Measurements from ENCODE around the gene KIF12. TPM values are rescaled to one million over a fixed set of nuclear protein-coding genes. Genes with fewer than 3 reads are reported as not detected.

KIF12 gene
- total and polyA plus RNA-seq, 2 of the 8 experiments (the other 6 are each of a cell fraction or from before 2014, with no cell fraction given), result 2.9 to 3.9 TPM

- Histone ChIP-seq H3K79me1 (ENCODE audit: low read depth, low read length) (no peaks in the 10 kb centered on the region), H3K9me3 (ENCODE audit: insufficient read depth in 2 of 2, low read depth in 1 of 2, low read length in 1 of 2) (no peaks in the 10 kb centered on the region), H2AFZ (ENCODE audit: low read length) (no peak overlapping the region), H3K4me3 (ENCODE audit: extremely low read depth in 1 of 4, insufficient read depth in 2 of 4, low read depth in 3 of 4, low read length in 4 of 4) (no peak overlapping the region), H3K23me2 (ENCODE audit: low read depth, low read length) (peaks cover 2% of the 10 kb centered on the region; the same call in 1 of the 2 replicates), H3K23ac (ENCODE audit: insufficient read length) (no peak overlapping the region), H4K8ac (ENCODE audit: extremely low read depth, insufficient read depth, low read length) (no peak overlapping the region), H2BK12ac (ENCODE audit: low read depth, low read length) (no peak overlapping the region), H4K91ac (replicated peaks; ENCODE audit: insufficient read length, low read length) (no peak overlapping the region), H2BK15ac (ENCODE audit: low read length) (no peak overlapping the region), H3K4me1 (replicated peaks in 1 of 4; ENCODE audit: control insufficient read depth in 3 of 4, insufficient read depth in 4 of 4, low read length in 3 of 4) (no peaks in the 10 kb centered on the region; a peak in 1 of 7 replicates), H3K27me3 (replicated peaks in 1 of 4; ENCODE audit: control insufficient read depth in 3 of 4, extremely low read depth in 1 of 4, insufficient read depth in 3 of 4, low read length in 3 of 4) (no peaks in the 10 kb centered on the region; a peak in 3 of 7 replicates), H4K5ac (ENCODE audit: insufficient read length, low read depth, low read length) (no peak overlapping the region), H2AK5ac (ENCODE audit: low read depth, low read length) (no peak overlapping the region), H3K4ac (replicated peaks; ENCODE audit: insufficient read length, low read depth, low read length) (no peak overlapping the region), H2BK120ac (replicated peaks; ENCODE audit: low read depth, low read length) (no peak overlapping the region), H3K56ac (replicated peaks; ENCODE audit: insufficient read length, low read depth, low read length) (no peak overlapping the region), H4K20me1 (replicated peaks in 1 of 2; ENCODE audit: control insufficient read depth in 1 of 2, insufficient read depth in 2 of 2, low read length in 2 of 2) (no peaks in the 10 kb centered on the region), H3K79me2 (ENCODE audit: control insufficient read depth in 1 of 2, insufficient read depth in 2 of 2, low read length in 2 of 2) (no peaks in the 10 kb centered on the region), H3K4me2 (ENCODE audit: insufficient read depth in 1 of 2, low read depth in 2 of 2, low read length in 2 of 2) (no peak overlapping the region), H3K9ac (replicated peaks in 1 of 4; ENCODE audit: extremely low read depth in 1 of 4, low read depth in 3 of 4, low read length in 3 of 4) (no peak overlapping the region), H3K36me3 (ENCODE audit: control insufficient read depth in 2 of 4, insufficient read depth in 4 of 4, low read length in 3 of 4) (no peaks in the 10 kb centered on the region), H3K18ac (ENCODE audit: extremely low read depth, low read length) (no peak overlapping the region), H2BK20ac (ENCODE audit: low read length) (no peak overlapping the region), H3K27ac (ENCODE audit: low read depth, low read length) (no peak overlapping the region), H3K14ac (ENCODE audit: insufficient read length) (no peak overlapping the region), H2BK5ac (ENCODE audit: low read depth, low read length) (no peak overlapping the region)
- ChIA-PET POLR2A (ENCODE audit: partially characterized antibody) (no interaction called here), CTCF (ENCODE audit: partially characterized antibody) (interaction anchor here (0.6 to 5.0 kb wide), 10 partner anchors 8 to 132 kb away, joined by 3 to 40 read pairs (median 5); no protein-coding TSS in a partner anchor)
- FAIRE-seq (no peak), DNase-seq (ENCODE audit: low read depth in 1 of 2, low spot score in 2 of 2) (no peak)
- TF ChIP-seq RFX5 (IDR thresholded peaks at IDR 0.05; ENCODE audit: borderline replicate concordance, low read depth, low read length) (no peak), ASH2L (IDR thresholded peaks at IDR 0.05; ENCODE audit: low read length) (no peak), CEBPB (IDR thresholded peaks at IDR 0.05; ENCODE audit: low read depth, low read length) (no peak), BRCA1 (IDR thresholded peaks at IDR 0.05; ENCODE audit: low read depth, low read length) (no peak), CHD1 (IDR thresholded peaks at IDR 0.05; ENCODE audit: low read depth, low read length) (no peak), YY1 (IDR thresholded peaks at IDR 0.05; ENCODE audit: low read depth, low read length) (no peak)
- WGBS, 2 experiments (ENCODE audit: extremely low coverage in 1 of 2, insufficient coverage in 1 of 2, insufficient read length in 1 of 2, insufficient replicate concordance in 2 of 2, low coverage in 1 of 2, low lambda C conversion rate in 2 of 2, missing lambda C conversion rate in 1 of 2), result 88% methylated on average over 5 of the region's 5 CpGs; no CpG with 5 or more reads in 1 of the 2 experiments
Measured at GRCh38 chr9:114139071-114139470, 40.0 kb upstream of the KIF12 start.

All from H1 (cell line).